Skin of body (tissue), 2 donors: ENCODE measurements around the gene COTL1. TPM values are rescaled to one million over a fixed set of nuclear protein-coding genes. Genes with fewer than 3 reads are reported as not detected.
A peak's percentile ranks its signal among the peaks of the same experiment; 100 is the strongest.
"Not testable (repeated sequence)": the region's sequence is repeated elsewhere in the genome, so short reads cannot be mapped to it uniquely, and the experiment has no call there.

Experiments used
- DNase-seq: peaks from one replicate; lab custom pipeline; 2025; lab: John Stamatoyannopoulos, UW
- total RNA-seq: library from RNA; depleted of rRNA; stranded (reverse); fragments of >200 nt; gene quantifications from one replicate; pipeline ENCODE4 v1.2.3, GENCODE V29; 2014

COTL1 gene
- total RNA-seq, 1 donor from 2014 or later = 14.6 TPM

GRCh38 chr16:84570739-84571403, 47.0 kb downstream of the COTL1 start:
- no peak for DNase-seq

- peak; percentile 34 for DNase-seq
These were observed 48.4 kb downstream of the COTL1 start for GRCh38 chr16:84569382-84569987.

GRCh38 chr16:84568066-84568465, 49.8 kb downstream of the COTL1 start:
- no peak for DNase-seq

DNA sequence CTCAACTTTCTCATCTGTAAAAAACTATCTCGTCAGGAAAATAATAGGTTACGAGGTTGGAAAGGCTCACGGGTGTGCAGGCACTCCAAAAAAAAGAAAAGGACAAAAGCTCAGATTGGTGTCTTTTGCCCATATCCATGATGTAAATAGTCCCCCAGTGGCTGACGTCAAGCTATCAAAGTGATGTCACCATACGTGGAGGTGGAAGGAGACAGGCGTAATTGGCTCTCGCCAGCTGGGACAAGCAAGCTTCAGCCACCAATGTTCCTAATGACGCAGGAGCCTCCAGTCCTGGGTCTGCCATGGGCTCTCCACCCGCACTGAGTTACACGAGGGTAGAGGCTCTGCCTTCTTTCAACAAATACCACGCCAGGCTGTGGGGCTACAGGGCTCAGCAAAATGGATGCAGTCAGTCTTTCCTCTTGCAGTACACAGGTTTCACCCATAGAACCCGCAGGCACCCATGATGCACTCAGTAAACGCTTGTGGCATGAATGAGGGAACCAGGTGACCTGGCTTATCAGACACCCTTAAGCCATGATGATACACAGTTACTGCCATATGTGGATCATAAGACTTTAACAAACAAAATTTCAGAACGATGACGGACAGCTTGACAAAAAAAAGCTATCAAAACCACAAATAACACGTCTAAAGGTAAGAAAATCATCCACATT, 50.5 kb downstream of the COTL1 start:
- no peak for DNase-seq

DNA sequence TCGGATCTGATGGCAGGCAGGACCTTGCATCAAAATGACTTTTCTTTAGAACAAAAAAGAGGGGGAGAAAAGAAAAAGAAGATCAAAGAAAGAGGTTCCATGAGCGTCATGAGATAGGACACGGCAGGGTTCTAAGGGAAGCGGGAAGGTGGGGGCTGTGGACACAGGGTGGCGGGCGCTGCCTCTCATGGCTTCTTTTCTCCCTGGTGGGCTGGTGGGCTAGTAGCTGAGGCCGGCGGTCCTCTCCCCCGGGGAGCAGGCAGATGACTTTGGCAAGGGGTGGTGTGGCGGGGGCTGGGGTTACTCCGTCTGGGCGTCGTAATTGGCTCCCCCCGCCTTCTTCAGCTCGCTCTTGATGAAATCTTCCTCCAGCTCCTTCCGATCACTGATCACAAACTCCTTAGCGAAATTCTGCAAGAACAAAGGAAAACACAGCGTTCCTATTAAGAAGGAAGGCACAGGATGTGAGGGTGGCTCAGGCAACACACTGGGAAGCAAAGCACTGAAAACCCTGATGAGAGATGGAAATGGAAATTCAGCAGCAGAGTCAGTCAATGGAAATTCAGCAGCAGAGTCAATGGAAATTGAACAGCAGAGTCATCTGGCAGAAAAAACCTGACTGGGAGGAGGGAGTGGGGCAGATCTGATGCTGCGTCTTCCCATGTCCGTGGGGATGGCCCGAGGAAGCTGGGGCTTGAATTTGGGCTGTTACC, 51.2 kb downstream of the COTL1 start:
- DNase-seq = no peak

GRCh38 chr16:84565669-84566495, 52.0 kb downstream of the COTL1 start:
- DNase-seq = no peak

DNA sequence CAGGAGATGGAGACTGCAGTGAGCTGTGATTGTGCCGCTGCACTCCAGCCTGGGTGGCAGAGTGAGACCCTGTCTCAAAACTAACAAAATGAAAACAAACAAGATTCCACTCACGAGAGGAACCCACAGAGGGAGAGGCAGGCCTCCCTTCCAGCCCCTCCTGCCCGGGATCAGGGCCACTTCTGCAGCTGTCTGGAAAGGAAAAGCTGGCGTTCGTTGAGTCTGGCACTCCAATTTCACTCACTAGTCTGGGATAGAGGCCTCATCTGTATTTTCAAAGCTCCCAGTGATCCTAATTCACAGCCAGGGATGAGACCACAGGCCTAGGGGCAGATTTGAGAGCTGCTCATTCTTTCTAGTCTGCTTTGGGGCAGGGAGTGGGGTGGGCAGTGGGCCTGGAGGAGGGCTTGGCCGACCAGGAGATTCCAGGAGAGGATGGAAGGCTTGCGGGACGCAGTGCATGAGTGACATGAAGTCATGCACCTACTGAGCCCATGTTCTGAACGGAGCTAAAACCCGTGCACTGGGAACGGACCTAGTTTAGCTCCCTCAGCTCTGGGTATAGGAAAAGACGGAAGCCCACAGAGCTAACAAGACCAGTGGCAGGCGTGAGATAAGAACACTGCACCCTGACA, 54.0 kb downstream of the COTL1 start:
- peak; percentile 53 for DNase-seq

- DNase-seq = no peak
These were observed 54.7 kb downstream of the COTL1 start for GRCh38 chr16:84563064-84563715.

GRCh38 chr16:84562174-84562815, 55.6 kb downstream of the COTL1 start:
- DNase-seq = no peak

GRCh38 chr16:84561291-84561690, 56.6 kb downstream of the COTL1 start:
- DNase-seq = no peak

GRCh38 chr16:84560269-84560668, 57.6 kb downstream of the COTL1 start:
- DNase-seq = no peak

DNA sequence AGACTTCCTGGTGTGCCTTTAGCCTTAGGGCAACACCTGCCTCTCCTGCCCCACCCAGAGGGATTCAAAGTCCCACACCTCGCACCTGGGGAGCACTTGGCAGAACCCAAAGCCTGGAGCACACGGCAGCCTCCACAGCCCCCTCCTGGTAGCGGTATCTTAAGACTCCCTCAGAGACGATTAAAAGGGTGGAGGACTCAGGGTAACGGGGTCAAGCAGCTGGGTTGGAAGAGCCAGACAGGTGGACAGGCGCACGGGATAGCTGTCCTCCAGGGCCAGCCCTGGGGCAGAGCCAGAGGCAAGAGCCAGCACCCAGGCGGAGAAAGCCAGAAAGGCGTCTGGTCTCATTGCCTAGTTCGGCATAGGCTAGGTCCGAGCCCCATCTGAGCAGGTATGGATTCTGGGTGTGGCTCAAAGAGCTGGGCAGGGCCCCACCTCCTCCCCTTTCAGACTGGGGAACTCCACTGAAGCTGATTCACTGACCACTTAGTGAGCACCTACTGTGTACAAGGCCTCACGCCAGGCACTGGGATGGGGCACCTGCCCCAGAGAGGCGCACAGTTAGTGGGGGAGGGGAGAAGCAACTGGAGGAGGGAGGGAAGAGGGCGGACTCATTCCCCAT, 58.5 kb downstream of the COTL1 start:
- no peak for DNase-seq

GRCh38 chr16:84558850-84559249, 59.0 kb downstream of the COTL1 start:
- DNase-seq = not testable (repeated sequence)

GRCh38 chr16:84557504-84557903, 60.4 kb downstream of the COTL1 start:
- no peak for DNase-seq

DNA sequence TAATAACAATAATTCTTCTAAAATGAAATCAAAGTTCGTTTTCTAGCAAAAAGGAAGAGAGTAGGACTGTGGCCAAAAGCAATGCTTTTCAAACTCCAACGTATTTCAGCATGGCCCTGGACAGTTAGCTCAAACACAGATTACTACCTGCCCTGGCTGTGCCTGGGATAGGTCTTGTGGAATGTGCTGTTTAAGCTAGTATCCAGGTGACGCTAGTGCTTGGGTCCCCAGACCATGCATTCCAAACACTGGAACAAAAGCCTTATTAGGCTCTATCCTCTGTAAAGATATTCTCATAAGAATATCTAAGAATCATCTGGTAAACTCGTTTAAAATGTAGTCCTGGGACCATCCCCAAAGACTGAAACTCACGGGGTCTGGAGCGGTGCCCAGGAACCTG, 60.8 kb downstream of the COTL1 start:
- DNase-seq = no peak

DNA sequence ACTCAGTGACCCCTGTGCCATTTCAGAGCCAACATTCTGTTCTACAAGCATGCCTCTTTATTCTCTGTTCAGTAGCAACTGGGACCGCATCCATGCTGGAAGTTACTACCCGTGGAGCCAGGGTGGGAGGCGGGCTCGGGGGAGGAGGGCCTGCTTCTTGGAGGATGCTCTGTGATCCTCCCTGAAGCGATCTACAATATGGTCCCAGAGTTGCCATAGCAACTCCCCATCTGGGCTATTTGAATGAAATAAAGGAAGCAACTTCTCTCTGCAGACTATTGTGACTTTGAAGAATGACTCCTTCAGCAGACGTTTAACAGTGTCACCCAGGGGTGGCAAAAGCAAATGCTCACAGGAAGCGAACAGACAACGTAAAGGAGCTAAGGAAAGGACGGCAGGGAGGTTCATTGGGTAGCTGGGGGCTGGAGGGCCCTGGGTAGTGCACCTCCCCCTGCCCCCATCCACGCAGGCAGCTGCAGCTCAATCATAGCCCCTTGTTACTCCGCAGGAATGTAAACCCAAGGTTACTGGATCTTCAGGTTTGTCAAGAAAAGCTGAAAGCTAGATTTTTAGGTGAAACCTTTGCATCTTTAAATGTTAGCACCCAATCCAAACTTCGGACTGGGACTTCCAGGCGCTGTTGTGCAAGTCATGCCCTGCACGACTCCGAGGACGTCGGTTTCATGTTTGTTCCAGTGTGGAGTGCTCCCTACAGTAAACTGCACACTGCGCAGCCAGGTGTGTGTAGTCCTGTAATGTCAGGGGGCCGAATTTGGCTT, 62.3 kb downstream of the COTL1 start:
- DNase-seq = no peak

GRCh38 chr16:84554627-84555328, 63.1 kb downstream of the COTL1 start:
- no peak for DNase-seq

DNA sequence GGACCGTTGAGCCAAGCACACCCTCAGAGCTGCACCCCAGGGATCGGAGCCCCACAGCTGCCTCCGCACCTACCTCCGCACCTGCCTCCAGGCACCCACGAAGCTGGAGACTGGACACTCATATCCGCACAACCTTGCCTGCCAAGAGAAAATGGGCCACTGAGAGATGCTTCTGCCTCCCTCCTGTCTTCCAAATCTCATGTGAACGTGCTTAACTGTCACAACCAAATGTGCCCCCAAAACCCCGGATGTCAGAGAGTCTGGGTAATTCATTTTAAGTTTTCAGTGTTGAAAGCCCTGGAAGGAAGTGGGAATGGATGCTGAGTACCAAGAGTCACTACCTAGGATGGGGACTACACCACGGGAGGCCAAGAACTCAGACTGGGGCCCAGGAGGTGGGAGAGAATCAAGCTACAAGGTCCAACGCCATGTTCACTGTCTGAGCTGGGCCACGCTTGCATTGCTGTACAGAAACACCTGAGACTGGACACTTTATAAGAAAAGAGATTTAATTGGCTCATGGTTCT, 63.9 kb downstream of the COTL1 start:
- DNase-seq = no peak
